ENCODE measurements around the gene SLC29A4. TPM values are rescaled to one million over a fixed set of nuclear protein-coding genes. Genes with fewer than 3 reads are reported as not detected.

SLC29A4 gene
- polyA plus RNA-seq, 1 of the 3 experiments (the other 2 are of a cell fraction), result 12.3 TPM

DNA sequence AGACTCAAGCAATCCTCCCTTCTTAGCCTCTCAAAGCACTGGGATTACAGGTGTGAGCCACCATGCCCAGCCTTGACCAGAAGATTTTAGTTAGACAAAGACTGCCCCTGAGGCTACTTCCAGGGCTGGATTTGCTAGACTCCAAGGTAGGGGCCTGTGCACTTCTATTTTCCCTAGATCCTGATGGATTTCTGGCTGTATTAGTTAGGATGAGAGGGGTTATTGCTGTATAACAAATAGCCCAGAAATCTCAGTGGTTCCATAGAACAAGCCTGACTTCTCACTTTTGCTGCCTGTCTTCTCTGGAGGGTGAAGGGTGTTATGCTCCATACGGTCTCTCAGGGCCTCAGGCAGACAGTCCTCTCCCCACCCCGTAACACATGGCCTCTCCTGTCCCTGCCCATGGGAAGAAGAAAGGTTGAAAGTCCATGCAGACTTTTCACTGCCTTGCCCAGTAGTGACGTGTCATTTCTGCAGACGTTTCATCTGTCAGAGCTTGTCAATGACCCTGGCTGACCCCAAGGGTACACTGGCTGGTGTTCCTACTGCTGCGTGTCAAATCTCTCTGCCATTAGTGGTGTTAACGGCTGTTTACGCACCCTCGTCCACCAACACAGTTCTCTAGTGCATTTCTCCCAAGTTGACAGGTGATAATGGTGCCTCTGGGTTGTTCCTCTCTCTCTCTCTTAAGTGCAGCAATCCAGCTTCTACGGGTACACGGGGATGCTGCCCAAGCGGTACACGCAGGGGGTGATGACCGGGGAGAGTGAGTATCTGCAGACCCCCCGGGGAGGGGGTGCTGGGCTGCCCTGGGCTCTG lies 11.6 kb downstream of the SLC29A4 start:
- Histone ChIP-seq H3K9ac (no peak overlapping the region), H3K9me2 (no peaks in the 10 kb centered on the region), H3F3A (replicated peaks; ENCODE audit: insufficient read depth) (no peaks in the 10 kb centered on the region), H2AFZ (ENCODE audit: low read depth) (no peak overlapping the region), H3K4me3 (ENCODE audit: low read depth in 2 of 2, low read length in 1 of 2) (no peak overlapping the region), H3K79me2 (ENCODE audit: insufficient read depth) (no peaks in the 10 kb centered on the region), H3K4me2 (no peak overlapping the region), H3K4me1 (ENCODE audit: control insufficient read depth in 1 of 2, insufficient read depth in 2 of 2, low read depth in 1 of 2, low read length in 1 of 2) (no peaks in the 10 kb centered on the region), H4K20me1 (ENCODE audit: insufficient read depth) (0 out of 2 replicates have a peak, but pooled peaks cover under 1% of the 10 kb centered on the region), H3K27ac (ENCODE audit: low read depth in 2 of 2, low read length in 1 of 2) (no peak overlapping the region), H3K27me3 (ENCODE audit: insufficient read depth) (no peaks in the 10 kb centered on the region), H3K36me3 (replicated peaks in 1 of 2; ENCODE audit: control insufficient read depth in 1 of 2, insufficient read depth in 2 of 2, low read length in 1 of 2) (peaks cover 3 to 31% of the 10 kb centered on the region in 2 experiments), H3K9me3 (no peaks in the 10 kb centered on the region)
- 89% methylated on average over 14 of the region's 14 CpGs for WGBS (ENCODE audit: low lambda C conversion rate)
- DNase-seq, result no peak
- CTCF ChIA-PET, result interaction anchor here (0.6 to 1.0 kb wide), 2 partner anchors 9 to 384 kb away, joined by 3 to 5 read pairs; no protein-coding TSS in a partner anchor
- POLR2A ChIA-PET, result interaction anchor here (1.4 kb wide), 1 partner anchor 9 kb away, joined by 4 read pairs; no protein-coding TSS in a partner anchor
- no peak for TF ChIP-seq RCOR1 (IDR thresholded peaks at IDR 0.05; ENCODE audit: low read length)
- no peak for TF ChIP-seq EZH2phosphoT487 (IDR thresholded peaks at IDR 0.05; ENCODE audit: borderline replicate concordance, low read depth)
- no peak for TF ChIP-seq POLR2AphosphoS5 (IDR thresholded peaks at IDR 0.05; ENCODE audit: low read depth, low read length)
- no peak for TF ChIP-seq JUND (IDR thresholded peaks at IDR 0.05)

- H3K4me3 ChIP-seq (ENCODE audit: low read depth in 2 of 2, low read length in 1 of 2), result no peak overlapping the region
- CTCF ChIA-PET, result interaction anchor here (0.6 to 1.2 kb wide), 5 partner anchors 10 to 383 kb away, joined by 3 to 5 read pairs (median 3); no protein-coding TSS in a partner anchor
- no peaks in the 10 kb centered on the region for H3K79me2 ChIP-seq (ENCODE audit: insufficient read depth)
- no peaks in the 10 kb centered on the region for H3K4me1 ChIP-seq (ENCODE audit: control insufficient read depth in 1 of 2, insufficient read depth in 2 of 2, low read depth in 1 of 2, low read length in 1 of 2)
- no peak for TF ChIP-seq TAF1 (IDR thresholded peaks at IDR 0.05; ENCODE audit: borderline replicate concordance, low read depth, low read length)
- TF ChIP-seq RAD21 (IDR thresholded peaks at IDR 0.05; ENCODE audit: low read length), result no peak
- TF ChIP-seq, protein P1, sequence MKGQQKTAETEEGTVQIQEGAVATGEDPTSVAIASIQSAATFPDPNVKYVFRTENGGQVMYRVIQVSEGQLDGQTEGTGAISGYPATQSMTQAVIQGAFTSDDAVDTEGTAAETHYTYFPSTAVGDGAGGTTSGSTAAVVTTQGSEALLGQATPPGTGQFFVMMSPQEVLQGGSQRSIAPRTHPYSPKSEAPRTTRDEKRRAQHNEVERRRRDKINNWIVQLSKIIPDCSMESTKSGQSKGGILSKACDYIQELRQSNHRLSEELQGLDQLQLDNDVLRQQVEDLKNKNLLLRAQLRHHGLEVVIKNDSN (IDR thresholded peaks at IDR 0.05; ENCODE audit: borderline replicate concordance, low read depth), result no peak
- TF ChIP-seq SMC3 (IDR thresholded peaks at IDR 0.05; ENCODE audit: low read depth, low read length), result no peak
- no peak for TF ChIP-seq RCOR1 (IDR thresholded peaks at IDR 0.05; ENCODE audit: low read length)
- TF ChIP-seq SIN3A (IDR thresholded peaks at IDR 0.05; ENCODE audit: borderline replicate concordance, low read depth, low read length), result no peak
- TF ChIP-seq, protein P2, sequence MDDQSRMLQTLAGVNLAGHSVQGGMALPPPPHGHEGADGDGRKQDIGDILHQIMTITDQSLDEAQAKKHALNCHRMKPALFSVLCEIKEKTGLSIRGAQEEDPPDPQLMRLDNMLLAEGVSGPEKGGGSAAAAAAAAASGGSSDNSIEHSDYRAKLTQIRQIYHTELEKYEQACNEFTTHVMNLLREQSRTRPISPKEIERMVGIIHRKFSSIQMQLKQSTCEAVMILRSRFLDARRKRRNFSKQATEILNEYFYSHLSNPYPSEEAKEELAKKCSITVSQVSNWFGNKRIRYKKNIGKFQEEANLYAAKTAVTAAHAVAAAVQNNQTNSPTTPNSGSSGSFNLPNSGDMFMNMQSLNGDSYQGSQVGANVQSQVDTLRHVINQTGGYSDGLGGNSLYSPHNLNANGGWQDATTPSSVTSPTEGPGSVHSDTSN (IDR thresholded peaks at IDR 0.05), result no peak
- no peak for TF ChIP-seq MEF2A (IDR thresholded peaks at IDR 0.05; ENCODE audit: borderline replicate concordance, low read depth)
- no peak for TF ChIP-seq EZH2phosphoT487 (IDR thresholded peaks at IDR 0.05; ENCODE audit: borderline replicate concordance, low read depth)
- TF ChIP-seq MXI1 (IDR thresholded peaks at IDR 0.05; ENCODE audit: low read depth, low read length), result no peak
- no peak for TF ChIP-seq POLR2AphosphoS5 (IDR thresholded peaks at IDR 0.05; ENCODE audit: low read depth, low read length)
- no peak overlapping the region; a peak in 1 of 4 replicates for H3K27ac ChIP-seq (ENCODE audit: low read depth in 2 of 2, low read length in 1 of 2)
- no peaks in the 10 kb centered on the region for H3K9me2 ChIP-seq
- 94% methylated on average over 30 of the region's 33 CpGs for WGBS (ENCODE audit: low lambda C conversion rate)
- no peak overlapping the region for H3K9ac ChIP-seq
- peaks cover 3 to 30% of the 10 kb centered on the region in 2 experiments for H3K36me3 ChIP-seq (replicated peaks in 1 of 2; ENCODE audit: control insufficient read depth in 1 of 2, insufficient read depth in 2 of 2, low read length in 1 of 2)
- no peaks in the 10 kb centered on the region for H3K9me3 ChIP-seq
- DNase-seq, result no peak
- POLR2A ChIA-PET, result interaction anchor here (0.9 to 1.4 kb wide), 2 partner anchors 10 to 35 kb away, joined by 4 read pairs; no protein-coding TSS in a partner anchor
- H3F3A ChIP-seq (replicated peaks; ENCODE audit: insufficient read depth), result peaks cover 4% of the 10 kb centered on the region
- no peaks in the 10 kb centered on the region for H3K27me3 ChIP-seq (ENCODE audit: insufficient read depth)
- H3K4me2 ChIP-seq, result no peak overlapping the region
- H4K20me1 ChIP-seq (ENCODE audit: insufficient read depth), result 0 out of 2 replicates have a peak, but pooled peaks cover 3% of the 10 kb centered on the region
- no peak overlapping the region for H2AFZ ChIP-seq (ENCODE audit: low read depth)
These were observed 12.6 kb downstream of the SLC29A4 start for GRCh38 chr7:5295039-5296014.
